Activated B cell treated with CpG ODN at 0.5 μM for 24 hours (primary cell): Measurements from ENCODE around the gene GRPEL1. TPM values are rescaled to one million over a fixed set of nuclear protein-coding genes. Genes with fewer than 3 reads are reported as not detected.
A peak's percentile ranks its signal among the peaks of the same experiment; 100 is the strongest.

Source experiments
- ATAC-seq: fragments of 200-7000 bp; cut with Tn5 transposase; one replicate; pipeline ENCODE4 v1.10.0; 2021; ENCODE audit warnings: low read depth, mild to moderate bottlenecking, moderate library complexity
- CTCF ChIA-PET: fragments of 350-600 bp; sonication (Branson Sonifier 250); formaldehyde crosslinking; loops from one replicate; lab custom pipeline; 2021; ENCODE audit warnings: antibody characterized with exemption; lab: Charles Lee
- POLR2A ChIA-PET: fragments of 350-600 bp; sonication (Branson Sonifier 250); formaldehyde crosslinking; loops from one replicate; lab custom pipeline; 2021; ENCODE audit warnings: antibody characterized with exemption; lab: Charles Lee
- DNase-seq: peaks from one replicate; pipeline ENCODE4 v3.0.0; 2022
- H3K27ac Mint-ChIP-seq: one replicate; pipeline ENCODE4 v1.8.0; 2020; ENCODE audit warnings: mixed read lengths
- H3K27me3 Mint-ChIP-seq: one replicate; pipeline ENCODE4 v1.8.0; 2021; ENCODE audit warnings: mixed read lengths
- H3K36me3 Mint-ChIP-seq: one replicate; pipeline ENCODE4 v1.8.0; 2021; ENCODE audit warnings: low read depth, mixed read lengths
- H3K4me1 Mint-ChIP-seq: one replicate; pipeline ENCODE4 v1.8.0; 2021; ENCODE audit warnings: mixed read lengths
- H3K4me3 Mint-ChIP-seq: one replicate; pipeline ENCODE4 v1.8.0; 2020; ENCODE audit warnings: mild to moderate bottlenecking, mixed read lengths
- H3K9me3 Mint-ChIP-seq: one replicate; pipeline ENCODE4 v1.8.0; 2020; ENCODE audit warnings: mixed read lengths
- intact Hi-C: fragments of 100-400 bp; cut with micrococcal nuclease; formaldehyde crosslinking; loops from one replicate; pipeline ENCODE4 v1.15.1; 2024
- total RNA-seq: library from RNA; stranded (reverse); gene quantifications from 2 replicates; pipeline ENCODE4 v1.2.3, GENCODE V29; 2022
- TF ChIP-seq, protein P1 (sequence below): fragments of 200-600 bp; IDR thresholded peaks from one replicate; pipeline ENCODE4 v1.8.0; 2022; ENCODE audit warnings: antibody characterized with exemption, mild to moderate bottlenecking

GRPEL1 gene
- total RNA-seq, 1 donor from 2014 or later, result 31.8 TPM

DNA sequence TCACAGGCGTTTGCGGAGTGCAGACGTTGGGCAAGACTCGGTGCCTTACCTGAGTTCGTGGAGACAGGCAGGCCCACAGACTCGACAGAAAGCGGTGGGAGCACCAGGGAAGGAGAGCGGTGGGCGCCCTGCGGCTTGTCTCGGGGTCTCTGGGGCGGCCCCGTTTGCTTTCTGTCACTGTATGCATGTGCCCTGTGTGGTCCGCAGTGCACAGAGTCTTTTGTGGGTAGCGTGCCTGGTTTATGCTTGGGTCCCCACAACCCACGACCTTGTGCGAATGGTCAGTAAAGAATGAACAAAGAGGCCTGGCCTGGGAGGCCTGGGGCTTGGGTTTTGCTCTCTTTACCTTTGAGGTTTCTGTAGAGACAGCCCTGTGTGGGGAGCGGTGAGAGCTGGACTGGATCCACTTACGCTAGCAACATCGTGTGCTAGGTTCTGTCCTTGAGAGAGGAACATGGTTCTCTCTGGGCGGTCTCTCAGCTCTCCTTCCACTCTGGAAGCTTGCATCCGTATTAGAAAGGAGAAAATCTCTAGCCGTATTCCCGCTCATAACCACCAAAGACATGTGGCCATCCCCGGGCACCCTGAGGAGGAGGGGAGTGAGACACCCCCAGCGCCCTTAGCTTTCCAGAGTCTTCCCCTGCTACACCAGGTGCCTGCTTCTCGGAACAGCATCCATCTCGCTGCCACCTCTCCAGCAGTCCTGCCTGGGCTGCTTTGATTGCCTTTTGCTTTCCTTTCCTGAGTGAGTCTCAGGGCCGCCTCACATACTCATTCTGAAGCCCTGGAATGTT lies 23.5 kb downstream of the GRPEL1 start:
- DNase-seq (no peak), ATAC-seq (no peak)
- no peaks in the 10 kb centered on the region for H3K27me3 Mint-ChIP-seq
- intact Hi-C loops, result no loop called here
- H3K36me3 Mint-ChIP-seq, result peaks cover 15% of the 10 kb centered on the region
- ChIA-PET CTCF (interaction anchor here (1.4 to 2.4 kb wide), 5 partner anchors 23 to 70 kb away, joined by 3 to 23 read pairs (median 10); partner anchors contain the start of gene GRPEL1), POLR2A (interaction anchor here (0.9 to 7.5 kb wide), 9 partner anchors 8 to 369 kb away, joined by 3 to 132 read pairs (median 6); partner anchors contain the start of genes BLOC1S4, GRPEL1 and TBC1D14)
- no peaks in the 10 kb centered on the region for H3K9me3 Mint-ChIP-seq
- TF ChIP-seq, protein P1, sequence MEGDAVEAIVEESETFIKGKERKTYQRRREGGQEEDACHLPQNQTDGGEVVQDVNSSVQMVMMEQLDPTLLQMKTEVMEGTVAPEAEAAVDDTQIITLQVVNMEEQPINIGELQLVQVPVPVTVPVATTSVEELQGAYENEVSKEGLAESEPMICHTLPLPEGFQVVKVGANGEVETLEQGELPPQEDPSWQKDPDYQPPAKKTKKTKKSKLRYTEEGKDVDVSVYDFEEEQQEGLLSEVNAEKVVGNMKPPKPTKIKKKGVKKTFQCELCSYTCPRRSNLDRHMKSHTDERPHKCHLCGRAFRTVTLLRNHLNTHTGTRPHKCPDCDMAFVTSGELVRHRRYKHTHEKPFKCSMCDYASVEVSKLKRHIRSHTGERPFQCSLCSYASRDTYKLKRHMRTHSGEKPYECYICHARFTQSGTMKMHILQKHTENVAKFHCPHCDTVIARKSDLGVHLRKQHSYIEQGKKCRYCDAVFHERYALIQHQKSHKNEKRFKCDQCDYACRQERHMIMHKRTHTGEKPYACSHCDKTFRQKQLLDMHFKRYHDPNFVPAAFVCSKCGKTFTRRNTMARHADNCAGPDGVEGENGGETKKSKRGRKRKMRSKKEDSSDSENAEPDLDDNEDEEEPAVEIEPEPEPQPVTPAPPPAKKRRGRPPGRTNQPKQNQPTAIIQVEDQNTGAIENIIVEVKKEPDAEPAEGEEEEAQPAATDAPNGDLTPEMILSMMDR, result no peak
- peak overlapping the region; percentile 77 for H3K27ac Mint-ChIP-seq
- peaks cover 63% of the 10 kb centered on the region for H3K4me1 Mint-ChIP-seq
- H3K4me3 Mint-ChIP-seq, result peak overlapping the region; percentile 87

- Mint-ChIP-seq H3K9me3 (no peaks in the 10 kb centered on the region), H3K36me3 (peaks cover 10% of the 10 kb centered on the region), H3K27ac (peak within 1 kb of the TSS; percentile 85), H3K27me3 (no peaks in the 10 kb centered on the region), H3K4me1 (peaks cover 56% of the 10 kb centered on the region), H3K4me3 (peak within 1 kb of the TSS; percentile 93)
- intact Hi-C loops, result loop anchor here (1.0 to 2.0 kb wide), 11 partner anchors 15 to 403 kb away; partner anchors contain the start of genes BLOC1S4, GRPEL1, MRFAP1 and TBC1D14
- TF ChIP-seq, protein P1, result no peak
- POLR2A ChIA-PET, result interaction anchor here (0.8 to 7.5 kb wide), 15 partner anchors 9 to 402 kb away, joined by 3 to 132 read pairs (median 5); partner anchors contain the start of genes BLOC1S4, GRPEL1 and TBC1D14
- ATAC-seq, result peak; percentile 40
- CTCF ChIA-PET, result interaction anchor here (0.8 to 2.4 kb wide), 9 partner anchors 12 to 335 kb away, joined by 3 to 23 read pairs (median 6); partner anchors contain the start of gene GRPEL1
- DNase-seq, result peak; percentile 55
Observed at GRCh38 chr4:7043284-7044136, 24.4 kb downstream of the GRPEL1 start, which contains the start of gene TADA2B. TADA2B (plus strand) TSS chr4:7043372; CDS start chr4:7043580, 208 bp downstream.

- peak overlapping the region; percentile 85 for H3K27ac Mint-ChIP-seq
- peak overlapping the region; percentile 93 for H3K4me3 Mint-ChIP-seq
- TF ChIP-seq, protein P1, result no peak
- no peaks in the 10 kb centered on the region for H3K27me3 Mint-ChIP-seq
- H3K36me3 Mint-ChIP-seq, result peaks cover 9% of the 10 kb centered on the region
- peaks cover 52% of the 10 kb centered on the region for H3K4me1 Mint-ChIP-seq
- DNase-seq, result peak; percentile 96
- H3K9me3 Mint-ChIP-seq, result no peaks in the 10 kb centered on the region
- ChIA-PET CTCF (interaction anchor here (0.8 to 2.4 kb wide), 9 partner anchors 12 to 334 kb away, joined by 3 to 23 read pairs (median 6); partner anchors contain the start of gene GRPEL1), POLR2A (interaction anchor here (0.8 to 7.5 kb wide), 15 partner anchors 20 to 402 kb away, joined by 3 to 132 read pairs (median 5); partner anchors contain the start of genes BLOC1S4, GRPEL1 and TBC1D14)
- peak; percentile 87 for ATAC-seq
- intact Hi-C loops, result loop anchor here (1.0 to 2.0 kb wide), 11 partner anchors 16 to 402 kb away; partner anchors contain the start of genes BLOC1S4, GRPEL1, MRFAP1 and TBC1D14
Observed at GRCh38 chr4:7042503-7043283, 25.2 kb downstream of the GRPEL1 start.

DNA sequence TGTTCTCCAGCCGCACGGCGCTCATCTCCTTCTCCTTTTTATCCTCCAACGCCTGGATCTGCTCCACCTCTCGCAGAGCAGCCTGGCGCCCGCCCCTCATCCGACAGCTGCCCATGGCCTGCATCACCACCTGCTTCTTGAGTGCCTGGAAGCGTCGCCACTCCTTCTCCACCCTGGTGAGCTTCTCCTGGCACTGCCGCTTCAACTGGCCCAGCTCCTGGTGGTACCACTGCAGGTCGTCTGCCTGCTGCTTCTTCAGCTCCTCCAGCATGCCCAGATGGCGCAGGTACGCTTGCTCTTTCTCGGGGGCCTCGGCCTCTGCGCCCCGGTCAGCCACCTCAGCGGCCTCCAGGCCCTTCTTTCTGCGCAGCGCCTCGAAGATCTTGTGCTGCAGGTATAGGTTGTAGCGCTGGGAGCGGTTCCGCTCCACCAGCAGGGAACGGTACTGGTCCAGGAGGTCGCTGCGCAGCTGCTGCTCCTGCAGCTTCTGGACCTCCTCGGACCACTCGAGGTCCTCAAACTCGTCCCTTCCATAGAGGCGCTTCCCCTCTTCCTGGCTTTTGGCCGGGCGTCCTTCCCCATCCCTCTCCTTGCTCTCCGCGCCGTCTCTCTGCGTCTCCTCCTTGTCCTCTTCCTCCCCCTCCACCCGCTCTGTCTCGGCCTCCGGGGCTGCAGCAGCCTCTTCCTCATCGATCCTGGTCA lies 25.9 kb downstream of the GRPEL1 start:
- H3K9me3 Mint-ChIP-seq, result no peaks in the 10 kb centered on the region
- H3K36me3 Mint-ChIP-seq, result peaks cover 9% of the 10 kb centered on the region
- POLR2A ChIA-PET, result interaction anchor here (0.8 to 7.5 kb wide), 6 partner anchors 26 to 401 kb away, joined by 3 to 132 read pairs (median 14); partner anchors contain the start of genes GRPEL1 and TBC1D14
- peak; percentile 22 for DNase-seq
- intact Hi-C loops, result loop anchor here (2.0 kb wide), 2 partner anchors 17 to 367 kb away; a partner anchor contains a TSS
- H3K27me3 Mint-ChIP-seq, result no peaks in the 10 kb centered on the region
- CTCF ChIA-PET, result interaction anchor here (2.1 to 2.4 kb wide), 2 partner anchors 26 to 68 kb away, joined by 10 to 11 read pairs; partner anchors contain the start of gene GRPEL1
- ATAC-seq, result no peak
- H3K4me1 Mint-ChIP-seq, result peaks cover 45% of the 10 kb centered on the region
- TF ChIP-seq, protein P1, result no peak
- peak overlapping the region; percentile 93 for H3K4me3 Mint-ChIP-seq
- H3K27ac Mint-ChIP-seq, result no peak overlapping the region
